T-helper 1 cell (primary cell): Measurements from ENCODE around the gene GPR50.

Source experiments
- DNase-seq, 5 donors: peaks; one replicate each; pipeline ENCODE4 v3.0.0-alpha.2; 2012 to 2020
- total RNA-seq, 4 donors: gene quantifications; one replicate each; lab custom pipeline; 2026; lab: John Stamatoyannopoulos, UW

The GPR50 gene
- total RNA-seq: 0 reads per million in 4 donors

DNA sequence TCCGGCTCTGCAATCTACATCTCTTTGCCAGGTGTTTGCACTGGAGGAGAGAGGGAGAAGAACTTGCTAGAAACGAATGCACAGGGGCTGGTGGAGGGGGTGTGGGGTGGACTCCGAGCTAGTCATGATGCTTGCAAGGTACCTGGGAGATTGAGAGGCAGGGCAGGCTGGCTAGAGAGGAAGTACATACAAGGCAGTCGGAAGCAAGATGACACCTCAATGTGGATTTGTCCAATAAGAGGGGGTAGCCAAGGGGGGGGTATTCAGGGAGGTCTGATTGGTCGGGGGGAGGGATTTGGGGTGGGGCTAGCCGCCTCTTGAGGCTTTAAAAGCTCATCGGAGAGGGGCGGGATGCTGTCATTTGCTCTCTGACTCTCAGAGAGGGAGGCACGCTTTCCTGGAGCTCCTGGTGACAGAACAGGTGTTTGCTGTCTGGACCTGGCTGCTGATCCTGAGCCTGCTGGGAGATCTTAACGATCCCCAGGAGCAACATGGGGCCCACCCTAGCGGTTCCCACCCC lies at the start of gene GPR50:
Gene GPR50, plus strand, starts transcription at position 354 of the 520 bp plus-strand sequence. Its CDS starts 138 bp downstream, at position 492.
- DNase-seq: no peak

DNA sequence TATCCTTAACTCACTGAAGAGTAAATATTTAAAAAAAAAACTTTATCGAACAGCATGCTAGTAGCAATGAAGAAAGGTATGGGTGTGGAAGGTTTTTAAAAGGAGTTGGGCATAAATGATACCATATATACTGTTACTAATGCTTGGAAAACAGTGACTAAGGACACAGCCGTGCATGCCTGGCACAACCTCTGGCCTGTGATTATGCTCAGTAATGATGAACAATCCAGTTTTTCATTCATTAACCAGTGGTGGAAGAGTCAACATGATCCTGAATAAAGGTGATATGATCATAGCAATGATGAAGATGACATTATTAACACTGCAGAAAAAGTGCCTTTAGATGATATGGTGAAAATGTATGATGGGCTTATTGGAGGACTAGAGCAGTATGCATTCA lies 43.9 kb upstream of the GPR50 start:
- no peak for DNase-seq

DNA sequence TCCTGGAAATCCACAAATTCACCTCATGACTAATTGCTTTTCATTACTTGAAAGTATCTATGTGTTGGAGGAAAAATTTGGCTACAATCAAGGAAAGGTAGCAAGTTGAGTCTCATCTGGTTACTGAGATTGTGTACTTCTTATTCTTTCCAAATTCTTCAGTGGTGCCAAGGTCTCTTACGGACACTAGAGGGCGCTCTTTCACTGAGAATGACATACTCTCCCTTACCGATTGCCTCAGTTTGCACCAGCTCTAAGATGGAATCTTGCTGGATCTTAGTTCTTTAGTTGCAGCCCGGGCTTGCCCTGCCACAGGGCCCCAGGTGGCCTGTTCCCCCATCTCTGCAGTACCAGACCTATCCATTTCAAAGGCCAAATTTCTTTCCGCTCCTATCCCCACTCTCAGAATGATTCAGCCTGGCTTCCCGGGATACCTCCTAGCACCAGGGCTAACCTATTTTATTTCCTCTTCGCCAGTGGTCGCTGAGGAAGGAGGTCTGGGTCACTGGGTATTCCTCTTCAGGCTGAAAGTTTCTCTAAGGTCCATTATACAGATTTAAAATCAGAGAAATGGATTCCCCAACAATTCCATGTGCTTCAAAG lies 24.6 kb upstream of the GPR50 start:
- DNase-seq: peak in 2 of 5 donors; percentile 19 to 51

DNA sequence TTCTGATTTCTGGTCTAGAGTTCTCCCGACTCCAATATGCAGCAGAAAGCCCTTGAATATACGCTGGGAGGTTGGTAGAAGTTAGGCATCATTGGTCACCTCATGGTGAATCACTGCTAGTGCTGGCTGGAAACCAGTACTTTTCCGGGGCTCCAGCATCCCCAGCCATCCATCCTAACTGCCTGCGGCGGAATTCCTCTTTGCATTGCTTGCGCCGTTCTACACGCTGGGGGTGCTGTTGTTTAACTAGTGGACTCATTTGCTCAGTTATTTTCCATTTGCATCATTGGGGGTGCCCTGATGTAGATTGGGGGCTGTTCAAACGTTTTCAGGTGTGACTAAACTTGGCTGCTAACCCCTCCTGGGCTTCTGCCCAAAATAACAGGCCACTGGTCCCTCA lies 23.3 kb upstream of the GPR50 start:
- no peak for DNase-seq

DNA sequence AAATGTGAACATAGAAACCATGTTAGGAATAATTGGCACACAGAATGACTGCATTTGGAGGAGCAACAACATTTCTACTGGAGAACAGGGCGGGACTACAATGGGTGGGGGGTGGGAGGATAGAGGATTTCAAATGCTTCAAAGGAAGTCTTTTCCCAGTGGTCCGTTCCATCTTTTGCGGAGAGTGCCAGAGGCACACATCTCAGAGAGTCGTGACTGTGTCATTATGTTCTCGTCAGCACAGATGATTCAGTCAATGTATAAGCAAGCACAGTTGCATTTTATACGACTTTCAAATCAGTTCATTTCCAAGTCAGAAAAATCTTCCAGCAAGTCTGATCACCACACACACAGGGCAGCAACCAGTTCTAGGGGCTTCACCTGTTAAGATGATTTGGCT lies 22.7 kb upstream of the GPR50 start:
- DNase-seq: no peak

DNA sequence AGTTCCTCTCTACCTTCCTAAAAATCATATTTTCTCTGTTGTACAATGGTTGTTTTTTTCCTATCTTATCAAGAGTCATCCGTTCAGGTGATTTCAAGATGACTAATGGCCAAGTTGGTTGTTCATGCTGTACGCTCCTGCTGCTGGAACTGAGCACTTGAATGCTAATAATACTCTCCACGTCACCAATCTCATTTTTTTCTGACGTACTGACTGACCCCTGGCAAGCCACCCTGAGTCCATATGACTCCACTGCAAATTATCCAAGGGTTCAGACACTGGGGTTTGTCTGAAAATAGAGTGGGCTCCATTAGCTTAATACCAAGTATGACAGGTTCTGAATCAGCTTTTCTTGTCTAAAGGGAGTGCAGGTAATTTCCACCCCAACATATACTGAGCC lies 21.1 kb upstream of the GPR50 start:
- no peak for DNase-seq

DNA sequence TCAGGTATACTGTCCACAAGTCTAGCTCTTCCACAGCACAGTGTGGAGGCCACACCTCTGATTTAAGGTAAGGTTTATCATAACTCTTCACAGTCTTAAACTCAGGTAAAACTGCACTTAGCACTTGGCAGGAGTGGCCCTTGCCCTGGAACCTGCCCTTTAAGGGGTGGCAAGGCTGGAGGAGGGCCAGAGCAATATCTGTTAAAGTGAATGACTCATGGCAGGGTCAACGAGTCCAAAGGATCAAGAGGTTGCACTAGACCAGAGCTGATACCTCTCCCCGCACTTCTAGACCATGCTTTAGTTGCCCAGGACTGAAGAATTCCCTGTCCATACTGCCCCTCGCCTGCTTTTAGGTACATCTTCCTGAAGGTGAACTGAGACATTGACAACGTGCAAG lies 14.7 kb upstream of the GPR50 start:
- no peak for DNase-seq

DNA sequence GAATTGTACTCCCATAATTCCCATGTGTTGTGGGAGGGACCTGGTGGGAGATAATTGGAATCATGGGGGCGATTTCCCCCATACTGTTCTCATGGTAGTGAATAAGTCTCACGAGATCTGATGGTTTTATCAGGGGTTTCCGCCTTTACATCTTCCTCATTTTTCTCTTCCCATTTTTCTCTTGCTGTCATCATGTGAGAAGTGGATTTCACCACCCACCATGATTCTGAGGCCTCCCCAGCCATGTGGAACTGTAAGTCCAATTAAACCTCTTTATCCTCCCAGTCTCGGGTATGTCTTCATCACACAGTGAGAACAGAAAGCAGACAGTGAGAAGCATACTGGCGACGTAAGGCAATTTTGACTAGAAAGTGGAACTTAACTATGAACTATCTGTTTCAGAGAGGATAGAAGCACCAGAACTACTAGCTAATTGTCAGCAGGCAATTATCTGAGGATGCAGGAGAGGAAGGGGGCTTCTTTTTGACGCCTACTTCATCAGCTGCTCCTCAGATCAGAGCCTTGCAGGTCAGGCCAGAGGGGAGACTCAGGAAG lies 8.5 kb upstream of the GPR50 start:
- DNase-seq: no peak

DNA sequence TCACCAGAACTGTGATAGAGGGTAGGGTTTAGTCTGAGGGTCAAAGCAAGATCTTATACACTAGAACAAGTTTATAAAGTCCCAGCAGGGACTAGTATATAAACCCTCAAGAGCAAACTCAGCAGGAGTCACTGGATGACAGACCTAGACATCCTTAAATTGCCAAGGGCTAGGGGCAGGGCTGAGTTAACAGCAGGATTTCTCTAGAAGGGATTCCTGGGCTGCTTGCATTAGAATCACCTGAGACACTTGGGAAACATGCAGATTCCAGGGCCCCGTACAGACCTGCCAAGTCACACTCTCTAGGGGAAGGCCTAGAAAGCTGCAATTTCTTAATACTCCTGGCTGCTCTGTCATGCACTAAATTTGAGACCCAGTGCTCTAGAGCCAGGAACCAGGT lies 6.6 kb upstream of the GPR50 start:
- DNase-seq: no peak

DNA sequence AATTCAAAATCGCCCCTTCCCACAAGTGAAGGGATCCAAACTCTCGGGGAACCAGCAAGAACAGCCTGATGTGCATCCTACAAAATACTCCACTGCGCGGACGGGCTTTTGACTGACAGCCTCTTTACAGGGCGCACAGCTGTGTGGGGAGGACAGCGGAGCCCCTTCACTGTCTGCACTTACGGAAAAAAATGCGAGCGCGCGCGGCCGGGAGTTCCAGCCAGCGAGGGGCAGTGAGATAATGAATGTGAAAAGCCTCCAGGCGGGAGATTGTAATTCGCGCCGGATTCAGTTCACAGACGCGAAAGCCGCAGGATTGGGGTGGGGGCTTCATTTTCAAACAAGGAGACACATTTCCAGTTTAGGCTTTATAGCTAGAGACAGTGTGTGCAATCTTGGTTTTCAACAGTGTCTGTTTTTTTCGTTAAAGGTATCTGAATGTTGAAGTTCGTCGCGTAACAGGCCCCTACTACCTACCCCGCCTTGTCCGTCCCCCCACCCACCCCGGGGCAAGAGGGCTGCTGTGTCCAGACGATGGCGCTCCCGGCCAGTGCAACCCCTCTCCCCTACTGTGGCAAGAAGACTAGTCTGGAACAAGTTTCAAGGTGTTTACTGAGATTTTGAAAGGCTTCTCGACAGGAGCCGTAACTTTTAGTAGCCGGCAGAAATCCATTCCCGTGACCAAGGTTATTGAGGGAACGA lies 1.7 kb upstream of the GPR50 start:
- no peak for DNase-seq

DNA sequence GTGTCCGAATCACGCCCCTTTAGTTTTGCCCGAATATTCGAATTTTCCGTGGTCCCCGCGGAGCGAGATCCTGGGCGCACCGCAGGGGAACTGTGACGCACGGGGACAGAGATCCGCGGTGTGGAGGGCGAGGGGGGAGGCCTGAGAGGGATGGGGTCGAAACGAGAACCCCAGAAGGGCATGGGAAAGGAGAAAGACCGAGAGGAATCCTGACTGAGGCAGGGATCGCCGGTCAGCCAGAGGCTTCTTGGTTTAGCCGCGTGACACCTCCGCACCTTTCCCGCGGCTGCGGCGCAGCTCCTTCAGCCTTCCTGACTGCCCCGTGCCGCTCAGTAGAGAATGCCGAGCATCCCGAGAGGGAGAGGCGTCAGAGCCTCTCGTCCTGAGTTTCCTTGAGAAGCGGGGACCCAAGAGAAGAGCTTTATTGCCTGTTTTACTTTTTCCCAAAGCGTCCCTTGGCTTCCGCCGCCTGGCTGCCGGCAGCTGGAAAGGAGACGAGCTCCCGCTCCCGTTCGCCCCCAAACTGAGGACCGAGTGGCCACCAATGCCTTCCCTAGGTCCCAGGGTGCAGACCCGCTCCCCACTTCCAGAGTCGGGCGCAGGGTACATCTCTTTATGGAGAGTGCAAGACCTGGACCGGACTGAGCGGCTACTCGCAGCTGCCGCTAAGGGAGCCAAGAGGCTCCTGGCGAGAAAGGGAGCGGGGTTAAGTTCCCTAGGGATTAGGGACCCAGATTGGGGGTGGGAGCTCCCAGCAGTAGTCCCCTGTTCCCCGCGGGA lies 911 bp upstream of the GPR50 start:
- no peak for DNase-seq

DNA sequence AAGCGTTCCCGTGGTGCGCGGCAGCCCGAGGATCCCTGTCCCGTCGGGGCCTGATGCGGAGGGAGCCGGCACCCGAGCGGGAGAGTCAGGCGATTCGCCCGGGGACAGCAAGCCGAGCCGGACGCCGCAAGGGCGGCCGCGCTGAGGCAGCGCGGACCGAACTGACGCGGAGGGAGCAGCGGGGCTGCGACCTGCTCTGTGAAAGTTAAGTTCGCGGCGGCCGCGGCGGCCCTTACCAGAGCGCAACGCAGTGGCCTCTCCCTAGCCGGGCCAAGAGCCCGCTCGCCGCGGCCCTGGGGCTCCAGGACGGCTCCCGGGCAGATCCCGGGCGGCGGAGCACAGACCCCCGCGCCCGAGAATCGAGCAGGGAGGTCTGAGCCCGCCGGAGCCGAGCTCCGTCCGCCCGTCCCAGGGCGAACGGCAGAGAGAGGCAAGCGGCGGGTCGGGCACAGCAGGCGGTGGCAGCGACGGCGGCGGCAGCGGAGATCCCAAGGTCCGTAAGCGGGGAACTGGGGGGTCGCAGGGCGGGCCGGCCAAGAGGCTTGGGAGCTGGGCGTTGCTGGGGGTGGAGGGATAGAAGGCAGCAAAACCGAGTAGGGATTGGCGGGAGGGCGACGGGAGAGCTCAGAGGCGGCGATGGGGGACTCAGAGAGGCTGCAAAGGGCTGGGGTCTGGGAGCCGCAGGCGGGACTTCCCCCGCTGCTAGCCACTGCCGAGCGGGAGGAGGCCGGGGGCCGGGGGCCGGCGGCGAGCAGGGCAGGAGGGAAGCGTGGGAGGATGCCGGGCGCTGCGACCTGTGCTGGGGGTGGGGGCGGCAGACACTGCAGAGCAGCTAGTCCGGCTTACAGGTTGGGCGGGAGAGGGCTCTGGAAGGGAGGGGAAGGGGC lies 1.0 kb downstream of the GPR50 start:
- DNase-seq: no peak

DNA sequence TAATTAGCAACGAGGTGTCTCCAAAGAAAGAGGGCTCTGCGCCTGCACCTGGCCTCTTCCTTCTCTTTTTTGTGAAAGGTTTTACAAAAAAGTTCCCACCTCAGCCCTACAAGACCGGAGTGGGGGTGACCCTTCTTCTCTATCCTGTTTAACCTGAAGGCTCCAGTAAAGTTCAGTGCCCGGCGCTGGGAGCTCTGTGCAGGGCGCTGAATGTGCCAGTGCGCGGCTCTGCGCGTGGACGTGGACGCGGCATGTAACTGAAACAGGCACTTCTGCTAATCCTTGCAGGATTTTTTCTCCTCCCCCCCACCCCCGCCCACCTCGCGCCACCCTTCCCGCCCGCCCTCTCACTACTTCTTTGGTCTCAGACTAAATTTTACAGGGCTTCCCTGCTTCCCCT lies 2.4 kb downstream of the GPR50 start:
- DNase-seq: no peak

DNA sequence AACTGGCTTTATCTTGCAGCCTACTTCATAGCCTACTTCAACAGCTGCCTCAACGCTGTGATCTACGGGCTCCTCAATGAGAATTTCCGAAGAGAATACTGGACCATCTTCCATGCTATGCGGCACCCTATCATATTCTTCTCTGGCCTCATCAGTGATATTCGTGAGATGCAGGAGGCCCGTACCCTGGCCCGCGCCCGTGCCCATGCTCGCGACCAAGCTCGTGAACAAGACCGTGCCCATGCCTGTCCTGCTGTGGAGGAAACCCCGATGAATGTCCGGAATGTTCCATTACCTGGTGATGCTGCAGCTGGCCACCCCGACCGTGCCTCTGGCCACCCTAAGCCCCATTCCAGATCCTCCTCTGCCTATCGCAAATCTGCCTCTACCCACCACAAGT lies 4.0 kb downstream of the GPR50 start:
- DNase-seq: no peak

DNA sequence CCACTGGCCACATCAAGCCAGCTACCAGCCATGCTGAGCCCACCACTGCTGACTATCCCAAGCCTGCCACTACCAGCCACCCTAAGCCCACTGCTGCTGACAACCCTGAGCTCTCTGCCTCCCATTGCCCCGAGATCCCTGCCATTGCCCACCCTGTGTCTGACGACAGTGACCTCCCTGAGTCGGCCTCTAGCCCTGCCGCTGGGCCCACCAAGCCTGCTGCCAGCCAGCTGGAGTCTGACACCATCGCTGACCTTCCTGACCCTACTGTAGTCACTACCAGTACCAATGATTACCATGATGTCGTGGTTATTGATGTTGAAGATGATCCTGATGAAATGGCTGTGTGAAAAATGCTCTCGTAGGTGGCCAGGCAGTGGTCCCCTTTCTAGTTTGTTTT lies 4.7 kb downstream of the GPR50 start:
- DNase-seq: no peak

DNA sequence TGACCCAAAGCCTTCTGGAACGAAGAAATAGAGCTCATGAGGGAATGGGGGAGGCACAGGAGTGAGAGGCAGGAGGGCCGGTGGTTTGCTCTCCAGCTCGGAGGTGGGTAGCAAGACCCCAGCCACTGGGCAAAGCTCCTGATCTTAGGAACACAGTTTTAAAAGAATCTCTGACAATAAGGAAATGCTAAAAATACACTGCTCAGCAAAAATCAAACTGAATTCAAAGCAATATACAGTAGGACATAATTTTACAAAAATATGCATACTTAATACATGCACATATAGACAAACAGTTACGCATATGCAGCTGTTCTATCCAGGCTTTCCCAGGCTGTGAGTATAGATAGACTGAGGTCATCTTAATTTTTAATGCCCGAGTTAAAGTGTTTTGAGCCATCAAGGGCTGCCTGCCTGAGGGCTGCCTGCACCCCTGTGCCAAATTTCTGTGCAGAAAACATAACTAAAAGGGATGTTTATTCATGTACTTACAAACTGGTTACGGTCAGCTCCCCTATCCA lies 6.9 kb downstream of the GPR50 start:
- no peak for DNase-seq

DNA sequence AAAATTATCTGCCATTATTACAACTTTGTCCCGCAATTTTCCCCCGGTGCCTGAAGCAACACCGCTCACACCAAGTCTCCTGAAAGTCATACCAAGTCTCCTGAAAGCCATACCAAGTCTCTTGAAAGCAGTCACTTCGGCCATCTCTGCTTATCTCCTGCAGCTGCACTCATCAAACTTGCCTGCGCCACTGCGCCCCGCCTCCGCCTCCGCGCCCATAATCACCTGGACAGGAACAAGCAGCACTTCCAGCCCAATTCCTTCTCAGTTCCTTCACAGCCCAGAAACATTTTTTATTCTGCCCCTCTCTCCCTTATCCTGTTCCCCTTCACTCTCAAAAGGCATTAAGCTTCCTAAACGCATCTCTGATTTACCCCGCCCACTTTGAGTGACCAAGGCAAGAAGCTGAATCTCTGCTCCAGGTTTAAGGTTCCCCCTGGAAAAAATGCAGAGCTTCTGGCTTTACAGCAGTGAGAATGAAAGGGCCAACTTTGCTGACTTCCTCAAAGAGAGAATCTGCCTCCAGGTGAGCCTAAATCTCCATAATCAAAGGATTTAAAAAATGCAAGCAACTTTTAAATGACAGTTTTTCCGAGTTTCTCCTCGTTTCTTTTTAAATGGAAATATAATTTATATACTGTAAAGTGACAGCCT lies 7.7 kb downstream of the GPR50 start:
- no peak for DNase-seq

DNA sequence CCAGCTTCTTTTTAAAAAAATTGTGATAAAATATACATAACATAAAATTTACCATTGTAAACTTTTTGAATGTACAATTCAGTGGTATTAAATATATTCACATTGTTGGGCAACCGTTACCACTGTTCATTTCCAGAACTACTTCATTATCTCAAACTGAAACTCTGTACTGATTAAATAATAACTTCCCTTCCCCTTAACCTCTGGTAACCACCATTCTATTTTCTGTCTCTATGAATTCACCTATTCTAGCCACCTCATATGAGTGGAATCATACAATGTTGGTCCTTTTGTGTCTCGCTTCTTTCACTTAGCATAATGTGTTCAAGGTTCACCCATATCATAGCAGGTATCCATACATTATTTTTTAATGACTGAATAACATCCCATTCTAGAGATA lies 8.3 kb downstream of the GPR50 start:
- DNase-seq: no peak

DNA sequence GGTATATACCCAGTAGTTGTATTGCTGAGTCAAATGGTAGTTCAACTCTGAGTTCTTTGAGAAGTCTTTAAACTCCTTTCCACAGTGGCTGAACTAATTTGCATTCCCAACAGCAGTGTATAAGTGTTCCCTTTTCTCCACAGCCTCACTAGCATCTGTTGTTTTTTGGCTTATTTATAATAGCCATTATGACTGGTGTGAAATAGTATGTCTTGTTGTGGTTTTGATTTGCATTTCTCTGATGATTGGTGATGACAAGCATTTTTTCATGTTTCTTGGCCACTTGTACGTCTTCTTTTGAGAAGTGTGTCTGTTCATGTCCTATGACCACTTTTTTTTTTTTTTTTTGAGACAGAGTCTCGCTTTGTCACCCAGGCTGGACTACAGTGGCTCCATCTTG lies 30.5 kb downstream of the GPR50 start:
- no peak for DNase-seq

DNA sequence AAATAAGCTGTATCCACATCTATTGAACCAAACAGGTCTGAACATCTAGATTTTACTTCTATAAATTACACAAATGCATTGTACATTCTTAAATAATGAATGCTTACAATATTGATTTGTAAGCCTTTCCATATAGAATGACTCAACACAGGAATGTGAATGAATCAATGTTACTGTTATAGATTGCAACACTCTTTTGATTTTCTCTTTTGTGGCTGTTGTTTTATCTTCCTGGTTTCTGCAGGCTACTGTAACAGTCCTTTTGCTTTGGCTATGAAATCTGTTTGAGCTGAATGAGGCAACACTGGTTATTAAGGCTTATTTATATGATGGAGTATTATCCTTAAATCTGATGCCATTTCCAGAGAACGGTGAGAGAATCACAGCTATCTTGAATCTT lies 49.5 kb downstream of the GPR50 start:
- no peak for DNase-seq

DNA sequence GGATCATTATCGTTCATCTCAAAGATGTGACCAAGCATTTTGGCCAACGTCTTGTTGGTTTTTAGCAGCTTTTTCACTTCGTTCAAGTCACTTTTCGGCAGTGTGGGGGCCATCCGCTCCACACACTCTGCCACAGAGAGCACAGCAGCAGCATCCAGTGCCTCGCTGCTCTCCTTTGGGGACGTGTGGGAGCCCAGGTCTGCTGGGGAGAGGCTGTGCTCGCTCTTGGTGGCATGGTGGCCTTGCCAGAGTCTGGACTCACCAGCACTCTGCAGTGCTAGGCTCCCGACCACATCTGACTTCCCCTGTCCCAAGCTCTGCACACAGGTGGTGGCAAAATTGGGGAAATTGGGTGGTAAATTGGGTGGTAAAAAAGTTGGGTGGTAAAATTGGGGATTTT lies 50.6 kb downstream of the GPR50 start:
- DNase-seq: no peak

DNA sequence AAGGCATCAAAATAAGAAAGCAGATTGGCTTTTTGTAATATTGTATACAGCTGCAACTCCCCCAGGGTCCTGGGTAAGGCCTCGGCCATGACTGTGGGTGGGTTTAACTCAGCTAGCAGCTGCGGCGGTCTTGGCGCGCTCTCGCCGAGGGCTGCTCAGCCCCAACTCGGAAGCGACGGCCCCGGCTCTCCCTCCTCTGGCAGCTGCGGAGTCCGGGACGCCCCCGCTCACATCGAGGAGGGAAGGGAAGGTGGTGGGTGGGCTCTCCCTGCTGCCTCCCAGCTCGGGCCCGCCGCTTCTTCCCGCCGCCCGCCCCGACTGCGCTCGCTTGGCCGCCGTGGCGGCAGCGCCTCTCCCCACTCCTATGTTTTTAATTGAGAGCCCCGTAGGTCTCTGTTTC lies 51.2 kb downstream of the GPR50 start:
- no peak for DNase-seq
